Fibroblast of skin of abdomen (primary cell): Measurements from ENCODE around the gene SH3BP2.

Experiments
- DNase-seq: peaks from one replicate; pipeline ENCODE4 v3.0.0-alpha.2; 2013

SH3BP2 gene

GRCh38 chr4:2820216-2820982, 27.5 kb downstream of the SH3BP2 start:
- no peak for DNase-seq

GRCh38 chr4:2822461-2823300, 29.8 kb downstream of the SH3BP2 start:
- DNase-seq, result no peak

- no peak for DNase-seq
These were observed 30.4 kb downstream of the SH3BP2 start for GRCh38 chr4:2823301-2823670.

- no peak for DNase-seq
These were observed 30.9 kb downstream of the SH3BP2 start for GRCh38 chr4:2823671-2824328.

- DNase-seq, result no peak
These were observed 31.5 kb downstream of the SH3BP2 start for GRCh38 chr4:2824329-2824835.

GRCh38 chr4:2824836-2825381, 32.0 kb downstream of the SH3BP2 start:
- DNase-seq, result no peak

- DNase-seq, result no peak
These were observed 32.9 kb downstream of the SH3BP2 start for GRCh38 chr4:2825740-2826139.

- DNase-seq, result no peak
These were observed 34.4 kb downstream of the SH3BP2 start for GRCh38 chr4:2827071-2827873.

- DNase-seq, result no peak
These were observed 35.2 kb downstream of the SH3BP2 start for GRCh38 chr4:2827874-2828751.

GRCh38 chr4:2828758-2829181, 35.9 kb downstream of the SH3BP2 start:
- DNase-seq, result no peak

- DNase-seq, result no peak
These were observed 36.5 kb downstream of the SH3BP2 start for GRCh38 chr4:2829321-2829932.

GRCh38 chr4:2829933-2830451, 37.1 kb downstream of the SH3BP2 start:
- no peak for DNase-seq

GRCh38 chr4:2830632-2831610, 38.0 kb downstream of the SH3BP2 start:
- DNase-seq, result no peak

- no peak for DNase-seq
These were observed 38.9 kb downstream of the SH3BP2 start for GRCh38 chr4:2831611-2832308.

- no peak for DNase-seq
These were observed 39.6 kb downstream of the SH3BP2 start for GRCh38 chr4:2832309-2832980.

- DNase-seq, result no peak
These were observed 40.2 kb downstream of the SH3BP2 start for GRCh38 chr4:2832981-2833670.

- no peak for DNase-seq
These were observed 40.8 kb downstream of the SH3BP2 start for GRCh38 chr4:2833671-2834000.
